ES-I3 (cell line): ENCODE measurements around the gene FKRP.
"Not testable (repeated sequence)": the region's sequence is repeated elsewhere in the genome, so short reads cannot be mapped to it uniquely, and the experiment has no call there.

Experiments used
- H3K36me3 ChIP-seq: 2 replicates; pipeline ENCODE4 v1.6.1; 2013; ENCODE audit warnings: mild to moderate bottlenecking, low read length, control low read depth, moderate library complexity; ENCODE audit not compliant: insufficient read depth
- H3K4me1 ChIP-seq: 2 replicates; pipeline ENCODE4 v1.6.1; 2013; ENCODE audit warnings: mild to moderate bottlenecking, control low read depth, low read length; ENCODE audit not compliant: insufficient read depth
- H3K9ac ChIP-seq: 2 replicates; pipeline ENCODE4 v1.6.1; 2013; ENCODE audit warnings: low read depth, mild to moderate bottlenecking, low read length, moderate library complexity
- H3K9me3 ChIP-seq: 2 replicates; pipeline ENCODE4 v1.6.1; 2013; ENCODE audit warnings: mild to moderate bottlenecking, low read length, moderate library complexity; ENCODE audit not compliant: control insufficient read depth, insufficient read depth

FKRP gene

DNA sequence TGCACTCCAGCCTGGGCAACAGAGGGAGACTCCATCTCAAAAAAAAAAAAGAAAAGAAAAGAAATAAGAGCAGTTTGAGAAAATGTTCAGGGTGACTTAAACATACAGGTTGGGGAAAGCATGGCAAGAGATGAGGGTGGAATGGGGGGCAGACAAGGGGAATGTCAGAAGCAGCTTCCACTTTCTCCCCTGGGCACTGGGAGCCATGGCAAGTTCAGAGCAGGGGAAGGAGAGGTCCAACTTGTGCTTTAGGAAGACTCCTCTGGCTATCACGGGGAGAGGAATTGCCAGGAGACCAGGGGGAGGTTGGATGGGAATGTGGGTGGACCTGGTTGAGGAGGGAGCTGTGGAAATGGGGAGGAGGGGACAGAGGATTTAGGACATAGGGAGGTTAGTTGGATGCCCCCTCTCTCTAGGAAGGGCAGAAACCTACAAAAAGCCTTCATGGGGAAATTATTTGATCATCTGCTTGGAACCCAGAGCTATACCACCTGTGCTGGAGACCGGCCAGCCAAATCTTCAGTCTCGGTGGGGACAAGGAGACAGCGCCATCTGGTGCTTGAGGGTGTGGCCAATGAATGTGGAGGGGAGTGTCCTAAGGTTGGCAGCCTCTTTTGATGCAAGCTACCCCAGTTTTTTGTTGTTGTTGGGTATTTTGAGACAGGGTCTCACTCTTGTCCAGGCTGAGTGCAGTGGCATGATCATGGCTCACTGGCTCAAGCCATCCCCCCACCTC lies 7.7 kb downstream of the FKRP start:
- Histone ChIP-seq H3K9ac (no peak overlapping the region), H3K4me1 (no peaks in the 10 kb centered on the region), H3K9me3 (no peaks in the 10 kb centered on the region), H3K36me3 (peaks cover 4% of the 10 kb centered on the region; the same call in 1 of the 2 replicates)

DNA sequence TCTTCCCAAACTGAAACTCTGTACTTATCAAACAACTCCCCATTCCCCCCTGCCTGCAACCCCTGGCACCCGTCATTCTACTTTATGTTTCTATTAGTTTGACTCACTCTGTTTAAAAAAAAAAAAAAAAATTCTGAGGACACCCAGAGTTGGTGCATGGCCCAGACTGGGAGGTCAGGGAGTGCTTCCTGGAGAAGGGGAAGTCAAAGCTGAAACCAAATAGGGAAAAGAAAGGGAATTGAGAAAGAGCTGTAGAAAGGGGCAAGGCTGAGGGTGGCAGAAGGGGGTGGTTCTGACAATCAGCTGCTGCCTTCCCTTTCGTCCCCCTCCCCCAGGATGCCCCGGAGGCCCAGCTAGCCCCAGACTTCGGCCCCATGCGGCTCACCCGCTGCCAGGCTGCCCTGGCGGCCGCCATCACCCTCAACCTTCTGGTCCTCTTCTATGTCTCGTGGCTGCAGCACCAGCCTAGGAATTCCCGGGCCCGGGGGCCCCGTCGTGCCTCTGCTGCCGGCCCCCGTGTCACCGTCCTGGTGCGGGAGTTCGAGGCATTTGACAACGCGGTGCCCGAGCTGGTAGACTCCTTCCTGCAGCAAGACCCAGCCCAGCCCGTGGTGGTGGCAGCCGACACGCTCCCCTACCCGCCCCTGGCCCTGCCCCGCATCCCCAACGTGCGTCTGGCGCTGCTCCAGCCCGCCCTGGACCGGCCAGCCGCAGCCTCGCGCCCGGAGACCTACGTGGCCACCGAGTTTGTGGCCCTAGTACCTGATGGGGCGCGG lies 9.4 kb downstream of the FKRP start:
- H3K9me3 ChIP-seq = no peaks in the 10 kb centered on the region
- H3K4me1 ChIP-seq = peaks cover 6% of the 10 kb centered on the region; the same call in 1 of the 2 replicates
- peaks cover 4% of the 10 kb centered on the region; the same call in 1 of the 2 replicates for H3K36me3 ChIP-seq
- no peak overlapping the region for H3K9ac ChIP-seq

DNA sequence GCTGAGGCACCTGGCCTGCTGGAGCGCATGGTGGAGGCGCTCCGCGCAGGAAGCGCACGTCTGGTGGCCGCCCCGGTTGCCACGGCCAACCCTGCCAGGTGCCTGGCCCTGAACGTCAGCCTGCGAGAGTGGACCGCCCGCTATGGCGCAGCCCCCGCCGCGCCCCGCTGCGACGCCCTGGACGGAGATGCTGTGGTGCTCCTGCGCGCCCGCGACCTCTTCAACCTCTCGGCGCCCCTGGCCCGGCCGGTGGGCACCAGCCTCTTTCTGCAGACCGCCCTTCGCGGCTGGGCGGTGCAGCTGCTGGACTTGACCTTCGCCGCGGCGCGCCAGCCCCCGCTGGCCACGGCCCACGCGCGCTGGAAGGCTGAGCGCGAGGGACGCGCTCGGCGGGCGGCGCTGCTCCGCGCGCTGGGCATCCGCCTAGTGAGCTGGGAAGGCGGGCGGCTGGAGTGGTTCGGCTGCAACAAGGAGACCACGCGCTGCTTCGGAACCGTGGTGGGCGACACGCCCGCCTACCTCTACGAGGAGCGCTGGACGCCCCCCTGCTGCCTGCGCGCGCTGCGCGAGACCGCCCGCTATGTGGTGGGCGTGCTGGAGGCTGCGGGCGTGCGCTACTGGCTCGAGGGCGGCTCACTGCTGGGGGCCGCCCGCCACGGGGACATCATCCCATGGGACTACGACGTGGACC lies 10.1 kb downstream of the FKRP start:
- H3K36me3 ChIP-seq = peaks cover under 1% of the 10 kb centered on the region; the same call in 1 of the 2 replicates
- H3K9me3 ChIP-seq = no peaks in the 10 kb centered on the region
- no peak overlapping the region for H3K9ac ChIP-seq
- H3K4me1 ChIP-seq = peaks cover 6% of the 10 kb centered on the region; the same call in 1 of the 2 replicates

DNA sequence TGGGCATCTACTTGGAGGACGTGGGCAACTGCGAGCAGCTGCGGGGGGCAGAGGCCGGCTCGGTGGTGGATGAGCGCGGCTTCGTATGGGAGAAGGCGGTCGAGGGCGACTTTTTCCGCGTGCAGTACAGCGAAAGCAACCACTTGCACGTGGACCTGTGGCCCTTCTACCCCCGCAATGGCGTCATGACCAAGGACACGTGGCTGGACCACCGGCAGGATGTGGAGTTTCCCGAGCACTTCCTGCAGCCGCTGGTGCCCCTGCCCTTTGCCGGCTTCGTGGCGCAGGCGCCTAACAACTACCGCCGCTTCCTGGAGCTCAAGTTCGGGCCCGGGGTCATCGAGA lies 10.7 kb downstream of the FKRP start:
- no peaks in the 10 kb centered on the region for H3K36me3 ChIP-seq
- peaks cover 6% of the 10 kb centered on the region; the same call in 1 of the 2 replicates for H3K4me1 ChIP-seq
- no peak overlapping the region for H3K9ac ChIP-seq
- no peaks in the 10 kb centered on the region for H3K9me3 ChIP-seq

DNA sequence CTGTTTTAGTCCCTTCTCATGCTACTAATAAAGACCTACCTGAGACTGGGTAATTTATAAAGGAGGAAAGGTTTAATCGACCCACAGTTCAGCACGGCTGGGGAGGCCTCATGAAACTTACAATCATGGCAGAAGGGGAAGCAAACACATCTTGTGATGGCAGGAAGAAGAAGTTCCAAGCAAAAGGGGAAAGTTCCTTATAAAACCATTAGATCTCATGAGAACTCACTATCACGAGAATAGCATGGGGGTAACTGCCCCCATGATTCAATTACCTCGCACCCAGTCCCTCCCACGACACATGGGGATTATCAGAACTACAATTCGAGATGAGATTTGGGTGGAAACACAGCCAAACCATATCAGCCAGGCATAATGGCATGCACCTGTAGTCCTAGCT lies 13.3 kb downstream of the FKRP start:
- H3K36me3 ChIP-seq = no peaks in the 10 kb centered on the region
- no peak overlapping the region for H3K9ac ChIP-seq
- no peaks in the 10 kb centered on the region for H3K9me3 ChIP-seq
- H3K4me1 ChIP-seq = peaks cover 6% of the 10 kb centered on the region; the same call in 1 of the 2 replicates

GRCh38 chr19:46759817-46760333 lies 14.0 kb downstream of the FKRP start:
- H3K36me3 ChIP-seq = no peaks in the 10 kb centered on the region
- no peaks in the 10 kb centered on the region for H3K9me3 ChIP-seq
- H3K9ac ChIP-seq = no peak overlapping the region
- peaks cover 6% of the 10 kb centered on the region; the same call in 1 of the 2 replicates for H3K4me1 ChIP-seq

DNA sequence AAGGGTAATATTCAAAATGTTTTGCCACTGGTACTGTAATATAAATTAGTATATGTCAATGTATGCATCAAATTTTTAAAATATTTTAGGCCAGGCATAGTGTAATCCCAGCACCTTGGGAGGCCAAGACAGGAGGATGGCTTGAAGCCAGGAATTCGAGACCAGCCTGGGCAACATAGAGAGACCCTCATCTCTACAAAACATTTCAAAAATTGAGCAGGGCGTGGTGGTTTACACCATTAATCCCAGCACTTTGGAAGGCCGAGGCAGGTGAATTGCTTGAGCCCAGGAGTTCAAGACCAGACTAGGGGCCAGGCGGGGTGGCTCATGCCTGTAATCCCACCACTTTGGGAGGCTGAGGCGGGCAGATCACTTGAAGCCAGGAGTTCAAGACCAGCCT lies 14.5 kb downstream of the FKRP start:
- H3K36me3 ChIP-seq = no peaks in the 10 kb centered on the region

GRCh38 chr19:46760897-46761296 lies 15.0 kb downstream of the FKRP start:
- H3K4me1 ChIP-seq, H3K9me3 ChIP-seq, H3K9ac ChIP-seq, H3K36me3 ChIP-seq: not testable (repeated sequence)

More for the DNA sequence above, 14.5 kb downstream of the FKRP start:
- H3K9ac ChIP-seq = no peak overlapping the region
- H3K9me3 ChIP-seq = no peaks in the 10 kb centered on the region
- peaks cover 6% of the 10 kb centered on the region; the same call in 1 of the 2 replicates for H3K4me1 ChIP-seq

GRCh38 chr19:46761418-46761831 lies 15.6 kb downstream of the FKRP start:
- Histone ChIP-seq H3K36me3 (no peaks in the 10 kb centered on the region), H3K4me1 (peaks cover 6% of the 10 kb centered on the region; the same call in 1 of the 2 replicates), H3K9ac (no peak overlapping the region), H3K9me3 (no peaks in the 10 kb centered on the region)

DNA sequence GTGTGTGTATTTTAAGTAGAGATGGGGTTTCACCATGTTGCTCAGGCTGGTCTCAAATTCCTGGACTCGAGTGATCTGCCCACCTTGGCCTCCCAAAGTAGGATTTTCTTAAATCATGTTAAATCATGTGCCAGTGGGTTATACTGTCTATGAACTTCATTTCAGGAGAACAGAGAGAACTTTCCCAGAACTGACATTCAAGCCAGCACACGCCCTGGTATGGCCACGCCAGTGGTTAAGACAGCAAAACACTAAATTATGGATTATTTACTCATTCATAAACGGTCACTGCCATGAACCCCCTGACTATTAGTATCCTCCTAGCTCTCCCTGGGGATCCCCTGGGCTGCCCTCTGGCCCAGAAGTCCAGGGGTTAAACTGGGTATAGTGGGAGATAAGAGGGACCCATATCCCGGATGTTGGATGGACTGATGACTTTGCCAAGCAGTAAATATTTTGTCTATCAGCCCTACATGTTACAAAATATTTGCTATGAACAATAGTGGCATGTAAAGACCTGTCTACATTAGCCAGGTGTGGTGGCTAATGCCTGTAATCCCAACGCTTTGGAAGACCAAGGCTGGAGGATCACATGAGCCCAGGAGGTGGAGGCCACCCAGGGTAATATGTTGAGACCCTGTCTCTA lies 16.5 kb downstream of the FKRP start:
- Histone ChIP-seq H3K4me1 (peaks cover 6% of the 10 kb centered on the region; the same call in 1 of the 2 replicates), H3K9me3 (no peaks in the 10 kb centered on the region), H3K36me3 (no peaks in the 10 kb centered on the region), H3K9ac (no peak overlapping the region)

DNA sequence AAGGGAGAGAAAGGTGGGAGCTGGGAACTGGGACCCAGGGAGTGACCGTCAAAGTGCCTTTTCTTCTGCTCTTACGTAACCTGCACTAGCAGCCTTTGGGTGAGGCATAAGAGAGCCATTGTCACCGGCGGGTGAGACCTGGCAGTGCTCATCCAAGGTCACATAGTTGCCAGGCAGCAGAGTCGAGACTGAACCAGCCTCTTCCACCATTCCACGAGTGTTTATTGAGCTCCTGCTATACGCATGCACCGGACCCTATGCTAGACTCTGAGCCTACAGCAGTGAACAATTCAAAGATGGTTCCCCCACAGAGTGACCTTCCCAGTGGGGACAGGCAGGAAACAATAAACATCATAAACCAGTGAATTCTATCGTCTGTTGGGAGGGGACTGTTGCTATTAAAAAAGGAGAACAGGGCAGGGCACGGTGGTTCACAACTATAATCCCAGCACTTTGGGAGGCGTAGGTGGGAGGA lies 19.0 kb downstream of the FKRP start:
- Histone ChIP-seq H3K9me3 (no peaks in the 10 kb centered on the region), H3K36me3 (no peaks in the 10 kb centered on the region), H3K9ac (no peak overlapping the region), H3K4me1 (peaks cover 3% of the 10 kb centered on the region; the same call in 1 of the 2 replicates)

- no peaks in the 10 kb centered on the region for H3K36me3 ChIP-seq
- H3K4me1 ChIP-seq = no peaks in the 10 kb centered on the region
- no peaks in the 10 kb centered on the region for H3K9me3 ChIP-seq
- H3K9ac ChIP-seq = no peak overlapping the region
These were observed 20.9 kb downstream of the FKRP start for GRCh38 chr19:46766569-46767317.

DNA sequence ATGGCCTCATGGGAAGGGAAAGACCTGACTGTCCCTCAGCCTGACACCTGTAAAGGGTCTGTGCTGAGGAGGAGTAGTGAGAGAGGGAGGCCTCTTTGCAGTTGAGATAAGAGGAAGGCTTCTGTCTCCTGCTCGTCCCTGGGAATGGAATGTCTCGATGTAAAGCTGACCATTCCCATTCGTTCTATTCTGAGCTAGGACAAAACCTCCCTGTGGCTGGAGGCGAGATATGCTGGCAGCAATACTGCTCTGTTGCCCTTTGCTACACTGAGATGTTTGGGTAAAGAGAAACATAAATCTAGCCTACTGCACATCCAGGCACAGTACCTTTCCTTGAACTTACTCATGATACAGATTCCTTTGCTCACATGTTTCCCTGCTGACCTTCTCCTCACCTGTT lies 22.9 kb downstream of the FKRP start:
- not testable (repeated sequence) for H3K9me3 ChIP-seq, H3K36me3 ChIP-seq, H3K4me1 ChIP-seq, H3K9ac ChIP-seq
